ENCODE data around the gene LRRC9.
A peak's percentile ranks its signal among the peaks of the same experiment; 100 is the strongest.

Gene LRRC9

DNA sequence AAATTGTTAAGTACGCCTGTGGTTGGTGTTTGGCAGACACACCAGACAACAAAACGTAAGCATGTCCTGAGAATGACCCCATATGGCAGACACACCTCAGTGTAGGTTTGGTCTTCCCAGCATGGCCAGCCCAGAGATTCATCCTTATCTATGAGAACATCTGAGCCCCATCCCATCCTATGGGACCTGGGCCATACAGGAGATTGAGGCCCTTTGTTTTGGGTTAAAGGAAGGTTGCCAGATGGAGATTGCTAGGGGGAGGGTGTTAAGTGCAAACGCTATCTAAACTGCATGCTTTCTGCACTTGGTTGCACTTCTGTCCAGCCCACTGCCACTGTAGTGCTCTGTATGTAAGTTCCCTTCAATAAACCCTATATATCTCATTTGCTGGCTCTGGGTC, 167.7 kb downstream of the LRRC9 start:
- H3K4me3 ChIP-seq (ENCODE audit: low read length): no peak overlapping the region
- DNase-seq (ENCODE audit: low read depth): no peak
- TF ChIP-seq, protein P1, sequence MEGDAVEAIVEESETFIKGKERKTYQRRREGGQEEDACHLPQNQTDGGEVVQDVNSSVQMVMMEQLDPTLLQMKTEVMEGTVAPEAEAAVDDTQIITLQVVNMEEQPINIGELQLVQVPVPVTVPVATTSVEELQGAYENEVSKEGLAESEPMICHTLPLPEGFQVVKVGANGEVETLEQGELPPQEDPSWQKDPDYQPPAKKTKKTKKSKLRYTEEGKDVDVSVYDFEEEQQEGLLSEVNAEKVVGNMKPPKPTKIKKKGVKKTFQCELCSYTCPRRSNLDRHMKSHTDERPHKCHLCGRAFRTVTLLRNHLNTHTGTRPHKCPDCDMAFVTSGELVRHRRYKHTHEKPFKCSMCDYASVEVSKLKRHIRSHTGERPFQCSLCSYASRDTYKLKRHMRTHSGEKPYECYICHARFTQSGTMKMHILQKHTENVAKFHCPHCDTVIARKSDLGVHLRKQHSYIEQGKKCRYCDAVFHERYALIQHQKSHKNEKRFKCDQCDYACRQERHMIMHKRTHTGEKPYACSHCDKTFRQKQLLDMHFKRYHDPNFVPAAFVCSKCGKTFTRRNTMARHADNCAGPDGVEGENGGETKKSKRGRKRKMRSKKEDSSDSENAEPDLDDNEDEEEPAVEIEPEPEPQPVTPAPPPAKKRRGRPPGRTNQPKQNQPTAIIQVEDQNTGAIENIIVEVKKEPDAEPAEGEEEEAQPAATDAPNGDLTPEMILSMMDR (IDR thresholded peaks at IDR 0.05; ENCODE audit: insufficient read depth, low read depth, low read length, missing control alignments): no peak

GRCh38 chr14:60089221-60089620, 169.3 kb downstream of the LRRC9 start:
- no peak overlapping the region for H3K4me3 ChIP-seq (ENCODE audit: low read length)
- DNase-seq (ENCODE audit: low read depth): no peak
- TF ChIP-seq, protein P1 (IDR thresholded peaks at IDR 0.05; ENCODE audit: insufficient read depth, low read depth, low read length, missing control alignments): no peak

GRCh38 chr14:60090864-60091519, 171.0 kb downstream of the LRRC9 start:
- DNase-seq (ENCODE audit: low read depth): peak; percentile 50

GRCh38 chr14:60091550-60092525, 171.9 kb downstream of the LRRC9 start, which contains the start of gene PCNX4:
PCNX4 (plus strand) TSS chr14:60091923; CDS start chr14:60107639, 15,716 bp downstream.
- H3K4me3 ChIP-seq (ENCODE audit: low read length): peak within 1 kb of the TSS; percentile 91
- peak; percentile 99 for DNase-seq (ENCODE audit: low read depth)
- TF ChIP-seq, protein P1 (IDR thresholded peaks at IDR 0.05; ENCODE audit: insufficient read depth, low read depth, low read length, missing control alignments): no peak

More at GRCh38 chr14:60090864-60091519, 171.0 kb downstream of the LRRC9 start:
- H3K4me3 ChIP-seq (ENCODE audit: low read length): peak overlapping the region; percentile 91
- TF ChIP-seq, protein P1 (IDR thresholded peaks at IDR 0.05; ENCODE audit: insufficient read depth, low read depth, low read length, missing control alignments): no peak

- TF ChIP-seq, protein P1 (IDR thresholded peaks at IDR 0.05; ENCODE audit: insufficient read depth, low read depth, low read length, missing control alignments): no peak
- peak overlapping the region; percentile 91 for H3K4me3 ChIP-seq (ENCODE audit: low read length)
- peak; percentile 29 for DNase-seq (ENCODE audit: low read depth)
Measured at GRCh38 chr14:60092526-60092920, 172.6 kb downstream of the LRRC9 start.

DNA sequence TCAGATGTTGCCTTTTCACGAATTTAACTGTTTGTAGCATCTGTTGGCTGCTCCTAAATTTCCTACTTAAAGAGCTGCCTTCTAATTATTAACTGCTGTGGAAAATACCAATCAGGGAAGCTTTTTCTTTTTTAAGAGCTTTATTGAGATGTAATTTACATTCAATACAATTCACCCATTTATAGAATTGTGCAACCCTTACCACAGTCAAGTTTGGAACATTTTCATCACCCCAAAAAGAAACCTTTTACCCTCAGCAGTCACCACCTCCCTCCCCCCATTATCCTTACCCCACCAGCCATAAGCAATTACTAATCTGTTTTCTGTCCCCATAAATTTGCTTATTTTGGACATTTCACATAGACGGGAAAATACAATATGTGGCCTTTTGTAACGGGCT, 173.1 kb downstream of the LRRC9 start:
- TF ChIP-seq, protein P1 (IDR thresholded peaks at IDR 0.05; ENCODE audit: insufficient read depth, low read depth, low read length, missing control alignments): no peak
- DNase-seq (ENCODE audit: low read depth): no peak
- H3K4me3 ChIP-seq (ENCODE audit: low read length): peak overlapping the region; percentile 91

All from epithelial cell of esophagus (primary cell).